H1 (cell line): ENCODE results near the gene MEGF11. TPM values are rescaled to one million over a fixed set of nuclear protein-coding genes. Genes with fewer than 3 reads are reported as not detected.

Source experiments
- CEBPB ChIP-seq: IDR thresholded peaks from 2 replicates; pipeline ENCODE4 v1.6.1; 2012; ENCODE audit warnings: low read depth, low read length
- CHD1 ChIP-seq: IDR thresholded peaks from 2 replicates; pipeline ENCODE4 v1.6.1; 2012; ENCODE audit warnings: low read depth, low read length, improper control_type of control experiment
- CHD2 ChIP-seq: IDR thresholded peaks from 2 replicates; pipeline ENCODE4 v1.6.1; 2012; ENCODE audit warnings: low read length, improper control_type of control experiment
- CTBP2 ChIP-seq: IDR thresholded peaks from 2 replicates; pipeline ENCODE4 v1.7.0; 2011; ENCODE audit warnings: borderline replicate concordance, mild to moderate bottlenecking, moderate library complexity, mixed read lengths, low read length; ENCODE audit not compliant: insufficient read depth, insufficient read length
- EZH2 ChIP-seq: fragments of 200-600 bp; sonication (generic); IDR thresholded peaks from 2 replicates; pipeline ENCODE4 v1.7.1; 2012; ENCODE audit warnings: low read depth, mild to moderate bottlenecking, moderate library complexity, low read length, inconsistent platforms; ENCODE audit not compliant: severe bottlenecking
- JUN ChIP-seq: IDR thresholded peaks from 2 replicates; pipeline ENCODE4 v1.6.1; 2011; ENCODE audit warnings: low read depth, mild to moderate bottlenecking, improper control_type of control experiment, low read length
- KDM4A ChIP-seq: IDR thresholded peaks from one replicate; pipeline ENCODE4 v1.7.1; 2012; ENCODE audit warnings: low read depth, mild to moderate bottlenecking, moderate library complexity, low read length, inconsistent platforms; ENCODE audit not compliant: severe bottlenecking
- RXRA ChIP-seq: IDR thresholded peaks from 2 replicates; pipeline ENCODE4 v1.6.1; 2011; ENCODE audit warnings: low read depth, mild to moderate bottlenecking, low read length, moderate library complexity; ENCODE audit not compliant: insufficient read depth
- SIX5 ChIP-seq: IDR thresholded peaks from 2 replicates; pipeline ENCODE4 v1.6.1; 2011; ENCODE audit warnings: mild to moderate bottlenecking, low read depth, low read length
- SRF ChIP-seq: IDR thresholded peaks from 2 replicates; pipeline ENCODE4 v1.6.1; 2011; ENCODE audit warnings: mild to moderate bottlenecking, low read depth, low read length, moderate library complexity
- TAF1 ChIP-seq: IDR thresholded peaks from 2 replicates; pipeline ENCODE4 v1.6.1; 2011; ENCODE audit warnings: mild to moderate bottlenecking, low read depth, low read length
- TAF7 ChIP-seq: optimal IDR thresholded peaks from 2 replicates; pipeline ENCODE3; 2011; ENCODE audit warnings: low read depth, mild to moderate bottlenecking, inconsistent platforms, low read length, moderate library complexity, borderline replicate concordance
- TEAD4 ChIP-seq: IDR thresholded peaks from 2 replicates; pipeline ENCODE4 v1.6.1; 2012; ENCODE audit warnings: low read depth, low read length, inconsistent platforms, mixed read lengths
- polyA plus RNA-seq, 7 experiments: library from polyadenylated mRNA; depleted of rRNA in 3 of 7; stranded (reverse) in 5 of 7; unstranded in 2 of 7; fragments of >200 nt in 5 of 7; fragments of 200-250 nt in 2 of 7; gene quantifications; 1 replicate in 5 of 7; 2 replicates in 1 of 7; 4 replicates in 1 of 7; pipeline versions ENCODE4 v1.2.1 to v1.2.3, GENCODE V29; 2011 to 2013; ENCODE audit warnings: missing spikeins in 2 of 7, mixed read lengths in 2 of 7
- total RNA-seq: library from RNA; stranded (reverse); fragmentation: NEBNext Ultra II Directional; extraction: Animal tissue kit (Norgen Biotek cat#: 25700); gene quantifications from 2 replicates; pipeline ENCODE4 v1.2.1, GENCODE V29; 2021
- TF ChIP-seq, protein P1 (sequence below): IDR thresholded peaks from 2 replicates; pipeline ENCODE4 v1.6.1; 2011; ENCODE audit warnings: low read depth, mild to moderate bottlenecking, low read length; ENCODE audit not compliant: insufficient read depth

MEGF11 gene
- total and polyA plus RNA-seq, 2 of the 8 experiments (the other 6 are each of a cell fraction or from before 2014, with no cell fraction given) = 4.4 to 4.8 TPM

DNA sequence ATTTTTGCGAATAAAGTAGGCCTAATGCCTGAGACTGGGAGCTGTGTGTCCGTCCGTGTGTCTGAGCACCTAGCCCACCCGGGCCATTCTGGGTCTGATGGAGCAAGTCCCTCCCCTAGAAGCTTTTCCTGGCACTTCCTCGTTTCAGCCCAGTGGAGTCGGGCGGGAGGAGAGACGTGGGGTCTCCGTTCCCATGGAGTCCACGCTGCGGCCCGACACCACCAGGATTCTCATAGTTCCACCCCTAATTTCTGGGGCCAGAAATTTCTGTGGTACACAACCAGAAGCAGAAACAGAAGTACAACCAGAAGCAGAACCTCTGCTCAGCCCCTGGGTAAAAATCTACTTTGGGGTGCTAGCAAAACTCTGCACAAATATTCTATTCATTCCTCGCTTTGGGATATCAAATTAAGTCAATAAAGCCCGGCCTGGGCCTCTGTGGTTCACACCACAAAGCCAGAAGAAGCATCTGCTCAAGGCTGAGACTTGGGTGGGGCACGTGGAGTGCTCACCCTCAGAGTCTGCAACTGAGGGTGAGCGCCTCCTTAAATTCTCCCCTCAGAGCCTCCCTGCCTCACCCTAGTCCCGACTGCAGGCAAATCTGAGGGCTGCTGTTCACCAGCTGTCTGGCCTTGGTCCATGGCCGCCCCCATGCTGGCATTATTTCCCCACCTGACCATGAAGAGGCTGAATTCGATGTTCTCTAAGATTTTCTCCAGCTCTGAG, 1.6 kb upstream of the MEGF11 start (continued):
- no peak for TF ChIP-seq TAF1
- TF ChIP-seq SRF = no peak
- TF ChIP-seq CEBPB = no peak
- TF ChIP-seq TAF7 = no peak
- TF ChIP-seq EZH2 = peak; percentile 73
- TF ChIP-seq CHD2 = no peak
- TF ChIP-seq SIX5 = no peak
- TF ChIP-seq, protein P1, sequence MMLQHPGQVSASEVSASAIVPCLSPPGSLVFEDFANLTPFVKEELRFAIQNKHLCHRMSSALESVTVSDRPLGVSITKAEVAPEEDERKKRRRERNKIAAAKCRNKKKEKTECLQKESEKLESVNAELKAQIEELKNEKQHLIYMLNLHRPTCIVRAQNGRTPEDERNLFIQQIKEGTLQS = no peak
- no peak for TF ChIP-seq KDM4A
- no peak for TF ChIP-seq TEAD4
- no peak for TF ChIP-seq RXRA
- no peak for TF ChIP-seq JUN
- no peak for TF ChIP-seq CHD1
- no peak for TF ChIP-seq CTBP2
